Psoas muscle (tissue), 8 donors: ENCODE measurements around the gene TXNL1. TPM values are rescaled to one million over a fixed set of nuclear protein-coding genes. Genes with fewer than 3 reads are reported as not detected.

Source experiments
- ATAC-seq, 4 donors: fragments of 200-7000 bp; cut with Tn5 transposase; one replicate each; pipeline ENCODE4 v1.9.1; 2020; ENCODE audit warnings: moderate library complexity in 3 of 4, mild to moderate bottlenecking in 2 of 4
- DNase-seq, 2 donors: peaks; one replicate each; pipeline ENCODE4 v3.0.0-alpha.2; 2020
- H3K27ac ChIP-seq: fragments of 200-600 bp; one replicate; pipeline ENCODE4 v1.8.0; 2022
- H3K27me3 ChIP-seq, 3 donors: fragments of 200-600 bp in 1 of 3; one replicate each; pipeline versions ENCODE4 v1.6.1 to v1.8.0; 2013 to 2022; ENCODE audit warnings: low read length in 2 of 3, mild to moderate bottlenecking in 2 of 3, moderate library complexity in 1 of 3; ENCODE audit not compliant: insufficient read depth in 3 of 3
- H3K36me3 ChIP-seq, 2 donors: fragments of 200-600 bp in 1 of 2; one replicate each; pipeline versions ENCODE4 v1.6.1 to v1.8.0; 2013 to 2022; ENCODE audit warnings: low read depth in 1 of 2, mild to moderate bottlenecking in 1 of 2, moderate library complexity in 1 of 2; ENCODE audit not compliant: insufficient read depth in 1 of 2
- H3K4me1 ChIP-seq: fragments of 200-600 bp; one replicate; pipeline ENCODE4 v1.8.0; 2022
- H3K4me3 ChIP-seq: fragments of 200-600 bp; one replicate; pipeline ENCODE4 v1.8.0; 2022; ENCODE audit warnings: mild to moderate bottlenecking
- H3K9me3 ChIP-seq: fragments of 200-600 bp; one replicate; pipeline ENCODE4 v1.8.0; 2022
- CTCF ChIP-seq: fragments of 200-600 bp; IDR thresholded peaks from one replicate; pipeline ENCODE4 v1.8.0; 2022; ENCODE audit warnings: antibody characterized with exemption
- WGBS, 3 donors: extraction: QIAGEN DNeasy Blood & Tissue Kit; methylation state at CpG; one replicate each; pipeline versions ENCODE4 v1.1.6 to v1.1.7; 2013; 5-methylcytosine and 5-hydroxymethylcytosine counted together
- intact Hi-C, 2 donors: fragments of 100-400 bp; cut with DNase I; formaldehyde crosslinking; loops; one replicate each; pipeline versions ENCODE4 v1.11.0 to v1.14.2; 2022
- long read RNA-seq, 2 donors: library from polyadenylated mRNA; unstranded; transcript quantifications; one replicate each; pipeline ENCODE4 v2.0.0, GENCODE V29; 2021
- polyA plus RNA-seq, 3 donors: library from polyadenylated mRNA; stranded (reverse); fragments of 200-250 nt; gene quantifications; one replicate each; pipeline ENCODE4 v1.2.3, GENCODE V29; 2013
- total RNA-seq, 4 donors: library from RNA; stranded (reverse); fragmentation: NEBNext Ultra II Directional in 2 of 4; extraction: Animal tissue kit (Norgen Biotek cat#: 25700) in 2 of 4; gene quantifications; one replicate each; pipeline versions ENCODE4 v1.2.1 to v1.2.4, GENCODE V29; 2021 to 2023
- donor health status: healthy with polysubstance abuse.
- donor health status: DM: no; HTN: no; CAD: no; lungs with moderate emphysema.
- donor health status: Bipolar disorder and iron deficiency.
- donor health status: healthy.
- donor health status: DM: yes; HTN: yes; CAD: no.
- donor health status: DM: no; HTN: no; CAD: no.
- donor health status: DM: no; HTN: no; CAD: no.
- donor health status: DM: yes; HTN: yes; CAD: no.

Gene TXNL1
- 100 to 1,000 TPM; 118 to 172 (median 143) TPM for total RNA-seq
- polyA plus RNA-seq, result 100 to 1,000 TPM; 116 to 186 (median 117) TPM
- long read RNA-seq, donor 1, full-length matches to known transcripts, result 12 of 102 reads
- long read RNA-seq, donor 1, partial matches to known transcripts, result 5 of 102 reads
- long read RNA-seq, donor 1, other reads (novel, unspliced or antisense), result 85 of 102 reads
- long read RNA-seq, donor 2, full-length matches to known transcripts, result 22 of 189 reads
- long read RNA-seq, donor 2, partial matches to known transcripts, result 11 of 189 reads
- long read RNA-seq, donor 2, other reads (novel, unspliced or antisense), result 156 of 189 reads

- peaks cover 32% of the 10 kb centered on the region for H3K4me1 ChIP-seq
- H3K4me3 ChIP-seq, result peak within 1 kb of the TSS; percentile 98
- WGBS, 3 donors, result 1% methylated on average over 56 to 64 of the region's 64 CpGs
- DNase-seq, result peak; percentile 99 to 100
- intact Hi-C loops, result no loop called here
- no peaks in the 10 kb centered on the region for H3K9me3 ChIP-seq
- peaks cover 0 to 7% of the 10 kb centered on the region in 2 donors for H3K36me3 ChIP-seq
- TF ChIP-seq CTCF, result no peak
- no peaks in the 10 kb centered on the region for H3K27me3 ChIP-seq
- peak; percentile 97 to 100 (median 98) for ATAC-seq
- peak within 1 kb of the TSS; percentile 99 for H3K27ac ChIP-seq
Measured at GRCh38 chr18:56638232-56639103, at the start of gene TXNL1. Gene TXNL1 (minus strand): TSS chr18:56638592. CDS start chr18:56638440, 152 bp downstream.

GRCh38 chr18:56684277-56684676, 45.9 kb upstream of the TXNL1 start:
- Histone ChIP-seq H3K4me1 (no peaks in the 10 kb centered on the region), H3K27me3 (no peaks in the 10 kb centered on the region), H3K27ac (no peak overlapping the region), H3K9me3 (no peaks in the 10 kb centered on the region), H3K4me3 (no peak overlapping the region), H3K36me3 (peaks cover 0 to 49% of the 10 kb centered on the region in 2 donors)
- TF ChIP-seq CTCF, result no peak
- WGBS, 3 donors, result 96 to 99% (median 99%) methylated on average over 3 of the region's 3 CpGs
- intact Hi-C loops, result no loop called here
- ATAC-seq (no peak), DNase-seq (no peak)

- peaks cover 0 to 15% of the 10 kb centered on the region in 2 donors for H3K36me3 ChIP-seq
- ATAC-seq (no peak), DNase-seq (no peak)
- no peaks in the 10 kb centered on the region for H3K27me3 ChIP-seq
- intact Hi-C loops, result no loop called here
- H3K4me1 ChIP-seq, result no peaks in the 10 kb centered on the region
- TF ChIP-seq CTCF, result no peak
- H3K27ac ChIP-seq, result no peak overlapping the region
- no peaks in the 10 kb centered on the region for H3K9me3 ChIP-seq
- no peak overlapping the region for H3K4me3 ChIP-seq
- WGBS, 3 donors, result 93 to 97% (median 93%) methylated on average over 4 of the region's 4 CpGs
Measured at GRCh38 chr18:56678836-56679565, 40.6 kb upstream of the TXNL1 start.

GRCh38 chr18:56676639-56677038, 38.2 kb upstream of the TXNL1 start:
- peak in 1 of 4 donors; percentile 22 for ATAC-seq
- 25 to 36% (median 33%) methylated on average over 2 of the region's 2 CpGs for WGBS, 3 donors
- H3K27me3 ChIP-seq, result no peaks in the 10 kb centered on the region
- H3K9me3 ChIP-seq, result no peaks in the 10 kb centered on the region
- no peak overlapping the region for H3K27ac ChIP-seq
- H3K36me3 ChIP-seq, result no peaks in the 10 kb centered on the region
- intact Hi-C loops, result no loop called here
- no peak overlapping the region for H3K4me3 ChIP-seq
- DNase-seq, result no peak
- H3K4me1 ChIP-seq, result no peaks in the 10 kb centered on the region
- no peak for TF ChIP-seq CTCF
